K562 (cell line): Measurements from ENCODE around the gene DLX4. TPM values are rescaled to one million over a fixed set of nuclear protein-coding genes. Genes with fewer than 3 reads are reported as not detected.

Experiments
- ATAC-seq: fragments of 200-7000 bp; cut with Tn5 transposase; 3 replicates; pipeline ENCODE4 v1.9.1; 2020; ENCODE audit warnings: moderate library complexity
- BruUV-seq: library from RNA; stranded (reverse); fragments of 400-500 nt; replicated peaks from 2 replicates; lab custom pipeline; 2021; lab: Mats Ljungman, UMichigan
- CTCF ChIA-PET: fragments of 300-600 bp; formaldehyde crosslinking; extraction: SDS; loops from one replicate; lab custom pipeline; 2021; ENCODE audit warnings: low intra/inter-chr PET ratio; lab: Yijun Ruan, JAX
- POLR2A ChIA-PET: fragments of 300-600, 350-650 bp; sonication (Branson Sonifier 250); formaldehyde crosslinking; extraction: SDS; loops from one replicate; lab custom pipeline; 2021; ENCODE audit warnings: antibody characterized with exemption, inconsistent platforms; lab: Yijun Ruan, JAX
- DNase-seq, 4 experiments: peaks; one replicate each; pipeline versions ENCODE4 v3.0.0 to v3.0.0-alpha.2; 2011 to 2018; ENCODE audit warnings: low spot score in 3 of 4, mixed read lengths in 3 of 4; ENCODE audit errors: extremely low read depth in 1 of 4
- FAIRE-seq: peaks from 2 replicates; lab custom pipeline; 2011; peaks lifted over from hg19 to GRCh38; lab: Jason Lieb, UNC
- H2AFZ ChIP-seq: 2 replicates; pipeline ENCODE4 v1.6.0; 2011; ENCODE audit warnings: low read depth, low read length, control low read depth, inconsistent platforms
- H3K27ac ChIP-seq: fragments of 200-600 bp; 3 replicates; pipeline ENCODE4 v1.8.0; 2011; ENCODE audit warnings: low read depth, mild to moderate bottlenecking, control low read depth, inconsistent platforms, low read length, moderate library complexity, mixed read lengths; ENCODE audit errors: extremely low read depth
- H3K27me3 ChIP-seq, 2 experiments: fragments of 300-600 bp in 1 of 2; 2 replicates in 1 of 2; 3 replicates in 1 of 2; pipeline versions ENCODE4 v1.6.0 to v1.8.0; 2011; ENCODE audit warnings: inconsistent platforms in 2 of 2, low read length in 2 of 2, mild to moderate bottlenecking in 1 of 2, mixed read lengths in 1 of 2, moderate library complexity in 1 of 2; ENCODE audit not compliant: control insufficient read depth in 2 of 2, insufficient read depth in 2 of 2
- H3K36me3 ChIP-seq: fragments of 300-600 bp; 3 replicates; pipeline ENCODE4 v1.8.0; 2011; ENCODE audit warnings: mild to moderate bottlenecking, low read length, inconsistent platforms; ENCODE audit not compliant: control insufficient read depth, insufficient read depth
- H3K4me1 ChIP-seq, 2 experiments: fragments of 200-600 bp in 1 of 2; replicated peaks in 1 of 2; 2 replicates in 1 of 2; 3 replicates in 1 of 2; pipeline versions ENCODE4 v1.5.1 to v1.8.0; 2011; ENCODE audit warnings: inconsistent platforms in 2 of 2, low read length in 2 of 2, mild to moderate bottlenecking in 1 of 2, mixed read lengths in 1 of 2, moderate library complexity in 1 of 2; ENCODE audit not compliant: control insufficient read depth in 2 of 2, insufficient read depth in 2 of 2
- H3K4me2 ChIP-seq: 2 replicates; pipeline ENCODE4 v1.6.1; 2011; ENCODE audit warnings: low read length, control low read depth, inconsistent platforms, mixed read lengths; ENCODE audit not compliant: insufficient read depth
- H3K4me3 ChIP-seq: fragments of 200-600 bp; sonication (generic), shearing (Covaris generic); 2 replicates; pipeline ENCODE4 v1.5.1; 2016; ENCODE audit warnings: control low read depth, inconsistent platforms
- H3K79me2 ChIP-seq: fragments of 200-600 bp; 3 replicates; pipeline ENCODE4 v1.8.0; 2011; ENCODE audit warnings: low read length, inconsistent platforms; ENCODE audit not compliant: control insufficient read depth, insufficient read depth
- H3K9ac ChIP-seq, 2 experiments: 2 replicates each; pipeline versions ENCODE4 v1.6.0 to v1.6.1; 2011; ENCODE audit warnings: low read depth in 2 of 2, low read length in 2 of 2, control low read depth in 1 of 2, inconsistent platforms in 1 of 2, mild to moderate bottlenecking in 1 of 2, mixed read lengths in 1 of 2; ENCODE audit not compliant: insufficient read depth in 1 of 2
- H3K9me1 ChIP-seq: one replicate; pipeline ENCODE4 v1.6.0; 2011; ENCODE audit warnings: inconsistent platforms, mild to moderate bottlenecking, low read length, moderate library complexity; ENCODE audit not compliant: control insufficient read depth, insufficient read depth
- H3K9me3 ChIP-seq: replicated peaks from 2 replicates; pipeline ENCODE4 v1.5.1; 2011; ENCODE audit warnings: low read depth, low read length, inconsistent platforms; ENCODE audit not compliant: control insufficient read depth, insufficient read depth
- H4K20me1 ChIP-seq: replicated peaks from 2 replicates; pipeline ENCODE4 v1.6.1; 2011; ENCODE audit warnings: low read length, inconsistent platforms, mixed read lengths; ENCODE audit not compliant: control insufficient read depth, insufficient read depth
- BRCA1 ChIP-seq, 2 experiments: fragments of 450-650 bp in 1 of 2; sonication (generic) in 1 of 2; formaldehyde crosslinking in 1 of 2; IDR thresholded peaks; 2 replicates each; pipeline versions ENCODE4 v1.5.0 to v1.6.1; 2017 to 2020; ENCODE audit warnings: mild to moderate bottlenecking in 1 of 2, missing genetic modification reagents in 1 of 2
- KDM1A ChIP-seq, 2 experiments: fragments of 450-650 bp; IDR thresholded peaks; 2 replicates each; pipeline ENCODE4 v1.6.1; 2016; ENCODE audit warnings: mild to moderate bottlenecking in 2 of 2
- RBM25 ChIP-seq: fragments of 200-400 bp; formaldehyde crosslinking; IDR thresholded peaks from 2 replicates; pipeline ENCODE4 v1.6.1; 2018; ENCODE audit warnings: low read length, low read depth, moderate library complexity; ENCODE audit not compliant: severe bottlenecking
- SIRT6 ChIP-seq: IDR thresholded peaks from one replicate; pipeline ENCODE4 v1.6.1; 2012; ENCODE audit warnings: low read depth, mild to moderate bottlenecking, control low read depth, inconsistent platforms, low read length, moderate library complexity
- SREBF1 ChIP-seq: fragments of 150-350 bp; IDR thresholded peaks from 2 replicates; pipeline ENCODE4 v1.6.1; 2014; ENCODE audit warnings: antibody characterized with exemption, low read depth, low read length, borderline replicate concordance
- SRSF7 ChIP-seq: fragments of 200-400 bp; formaldehyde crosslinking; optimal IDR thresholded peaks from 2 replicates; pipeline ENCODE3; 2017; ENCODE audit warnings: mild to moderate bottlenecking, low read depth, low read length
- STAT5B ChIP-seq: fragments of 250-450 bp; sonication (Bioruptor Pico); IDR thresholded peaks from 2 replicates; pipeline ENCODE4 v1.8.0; 2021; ENCODE audit warnings: mild to moderate bottlenecking, inconsistent platforms
- TCFL5 ChIP-seq: fragments of 250-450 bp; sonication (Bioruptor Pico); conservative IDR thresholded peaks from 2 replicates; pipeline ENCODE4 v1.6.1; 2021; ENCODE audit warnings: mild to moderate bottlenecking, moderate library complexity, matching md5 sums
- TGIF2 ChIP-seq: sonication (generic); formaldehyde crosslinking; IDR thresholded peaks from 2 replicates; pipeline ENCODE4 v1.8.1; 2022; ENCODE audit warnings: mild to moderate bottlenecking, missing genetic modification reagents, moderate library complexity
- ZBTB8A ChIP-seq: fragments of 450-650 bp; IDR thresholded peaks from 2 replicates; pipeline ENCODE4 v1.6.1; 2018; ENCODE audit warnings: mild to moderate bottlenecking, moderate library complexity; ENCODE audit not compliant: partially characterized antibody
- ZFP36 ChIP-seq: fragments of 150-350 bp; IDR thresholded peaks from 2 replicates; pipeline ENCODE4 v1.6.1; 2018; ENCODE audit warnings: low read length, low read depth; ENCODE audit not compliant: partially characterized antibody
- ZKSCAN1 ChIP-seq: fragments of 150-350 bp; IDR thresholded peaks from 2 replicates; pipeline ENCODE4 v1.6.1; 2016; ENCODE audit warnings: low read depth, low read length
- ZNF140 ChIP-seq: fragments of 250-450 bp; sonication (Bioruptor Pico); IDR thresholded peaks from 2 replicates; pipeline ENCODE4 v1.8.0; 2021; ENCODE audit warnings: moderate library complexity, mild to moderate bottlenecking, inconsistent platforms
- ZNF507 ChIP-seq: conservative IDR thresholded peaks from 2 replicates; pipeline ENCODE4 v1.6.1; 2017; ENCODE audit warnings: missing genetic modification characterization, missing compliant biosample characterization
- WGBS: fragments of 100-300 bp; shearing (Covaris generic); methylation state at CpG from one replicate; pipeline ENCODE4 v1.1.6; 2016; ENCODE audit warnings: low coverage, mixed read lengths; ENCODE audit not compliant: insufficient coverage; ENCODE audit errors: missing lambda C conversion rate; 5-methylcytosine and 5-hydroxymethylcytosine counted together
- in situ Hi-C: fragments of 300-500 bp; cut with MboI; formaldehyde crosslinking; loops from 4 replicates; pipeline ENCODE4 v1.15.0; 2018; ENCODE audit warnings: inconsistent platforms, mixed read lengths
- intact Hi-C: fragments of 100-400 bp; cut with micrococcal nuclease; formaldehyde crosslinking; loops from 2 replicates; pipeline ENCODE4 v1.14.2; 2022
- polyA plus RNA-seq, 8 experiments: library from polyadenylated mRNA; depleted of rRNA in 4 of 8; stranded (reverse) in 5 of 8; unstranded in 3 of 8; fragments of >200 nt; fragmentation: Nextera tagmentation in 2 of 8; fragmentation: Illumina TruSeq in 1 of 8; extraction: Ambion mirVana in 2 of 8; extraction: Trizol in 1 of 8; gene quantifications; 2 replicates each; pipeline versions ENCODE4 v1.2.1 to v1.2.3, GENCODE V29; 2011 to 2014; ENCODE audit warnings: inconsistent platforms in 1 of 8, missing spikeins in 1 of 8
- total RNA-seq, 7 experiments: library from RNA; depleted of rRNA in 6 of 7; stranded (reverse); fragments of >200 nt in 6 of 7; fragmentation: Illumina TruSeq in 2 of 7; extraction: Trizol in 2 of 7; gene quantifications; 2 replicates each; pipeline versions ENCODE4 v1.2.1 to v1.2.3, GENCODE V29; 2011 to 2021; ENCODE audit warnings: low replicate concordance in 1 of 7
- TF ChIP-seq, protein P1 (sequence below): fragments of 250-450 bp; sonication (Bioruptor Pico); IDR thresholded peaks from 2 replicates; pipeline ENCODE4 v1.4.0; 2020
- TF ChIP-seq, protein P2 (sequence below): IDR thresholded peaks from 3 replicates; pipeline ENCODE4 v1.6.1; 2011; ENCODE audit warnings: borderline replicate concordance, mild to moderate bottlenecking; ENCODE audit not compliant: insufficient read length, insufficient read depth
- TF ChIP-seq, protein P3 (sequence below): fragments of 450-650 bp; formaldehyde crosslinking; IDR thresholded peaks from 2 replicates; pipeline ENCODE4 v1.4.0; 2020; ENCODE audit warnings: mild to moderate bottlenecking
- TF ChIP-seq, protein P4 (sequence below): fragments of 450-650 bp; formaldehyde crosslinking; IDR thresholded peaks from 2 replicates; pipeline ENCODE4 v1.4.0; 2022; ENCODE audit warnings: missing genetic modification characterization

DLX4 gene
- total and polyA plus RNA-seq, 9 of the 15 experiments (the other 6 are each of a cell fraction or from before 2014, with no cell fraction given): 0.15 to 2.2 (median 0.58) TPM

DNA sequence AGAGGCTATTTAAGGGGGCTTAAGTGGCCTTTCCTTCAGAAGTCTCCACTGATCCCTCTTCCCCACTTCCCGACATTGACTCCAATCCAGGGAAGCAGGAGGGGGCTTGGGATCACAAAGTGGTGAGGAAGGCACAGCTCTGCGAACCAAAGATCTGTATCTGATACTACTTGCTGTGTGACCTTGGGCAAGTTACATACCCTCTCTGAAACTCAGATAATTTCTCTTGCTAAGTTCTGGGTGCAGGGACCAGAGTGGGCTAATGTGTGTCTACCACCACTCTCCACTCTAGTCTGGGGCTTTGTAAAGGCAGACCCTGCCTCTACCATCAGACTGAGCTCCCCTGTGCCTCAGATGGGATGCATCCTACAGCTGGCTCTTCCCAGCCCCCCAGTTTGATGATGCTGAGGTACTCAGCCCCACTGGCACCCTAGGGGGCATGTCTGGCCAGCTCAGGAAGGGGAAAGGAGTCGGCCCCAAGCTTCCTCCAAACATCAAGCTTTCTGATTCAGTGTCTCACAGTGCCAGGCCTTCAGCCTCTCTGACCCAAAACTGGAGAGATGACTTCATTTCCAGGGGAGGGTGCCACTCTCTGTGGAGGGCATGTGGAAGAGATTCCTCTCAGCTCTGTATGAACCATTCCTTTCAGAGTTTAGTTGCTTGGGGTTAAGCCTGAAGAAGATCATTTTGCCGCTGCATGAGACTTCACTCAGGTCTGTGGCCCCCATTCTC is 10.9 kb downstream of the DLX4 start:
- ATAC-seq: no peak
- intact Hi-C loops: no loop called here
- Histone ChIP-seq H3K27ac (no peak overlapping the region), H3K79me2 (no peaks in the 10 kb centered on the region), H3K27me3 (peaks cover 6 to 17% of the 10 kb centered on the region in 2 experiments), H3K4me2 (no peak overlapping the region), H3K4me1 (no peaks in the 10 kb centered on the region; a peak in 1 of 5 replicates), H4K20me1 (no peaks in the 10 kb centered on the region; the same call in 1 of the 2 replicates), H3K4me3 (no peak overlapping the region), H3K9ac (no peak overlapping the region), H3K9me3 (no peaks in the 10 kb centered on the region), H2AFZ (no peak overlapping the region), H3K9me1 (no peaks in the 10 kb centered on the region), H3K36me3 (no peaks in the 10 kb centered on the region)
- 13% methylated on average over 4 of the region's 4 CpGs for WGBS
- no peak for FAIRE-seq
- ChIA-PET POLR2A (interaction anchor here (0.6 to 1.3 kb wide), 3 partner anchors 9 to 118 kb away, joined by 3 to 4 read pairs (median 3); no protein-coding TSS in a partner anchor), CTCF (no interaction called here)
- in situ Hi-C loops: no loop called here
- DNase-seq: no peak
- BruUV-seq: no TSS peak
- TF ChIP-seq BRCA1 (IDR thresholded peaks at IDR 0.05) (no peak), BRCA1 (CRISPR knock-in tag; IDR thresholded peaks at IDR 0.05) (no peak), SREBF1 (no peak), ZBTB8A (no peak), SIRT6 (no peak), ZNF140 (CRISPR knock-in tag) (no peak), ZKSCAN1 (no peak), RBM25 (peak; percentile 77), STAT5B (CRISPR knock-in tag) (no peak), KDM1A (IDR thresholded peaks at IDR 0.05) (peak in 1 of 2 experiments; percentile 35; a peak in 1 of 4 replicates), ZNF507 (no peak), TGIF2 (CRISPR knock-in tag) (no peak), SRSF7 (no peak), TCFL5 (CRISPR knock-in tag) (no peak), ZFP36 (peak; percentile 62)
- TF ChIP-seq, protein P1, sequence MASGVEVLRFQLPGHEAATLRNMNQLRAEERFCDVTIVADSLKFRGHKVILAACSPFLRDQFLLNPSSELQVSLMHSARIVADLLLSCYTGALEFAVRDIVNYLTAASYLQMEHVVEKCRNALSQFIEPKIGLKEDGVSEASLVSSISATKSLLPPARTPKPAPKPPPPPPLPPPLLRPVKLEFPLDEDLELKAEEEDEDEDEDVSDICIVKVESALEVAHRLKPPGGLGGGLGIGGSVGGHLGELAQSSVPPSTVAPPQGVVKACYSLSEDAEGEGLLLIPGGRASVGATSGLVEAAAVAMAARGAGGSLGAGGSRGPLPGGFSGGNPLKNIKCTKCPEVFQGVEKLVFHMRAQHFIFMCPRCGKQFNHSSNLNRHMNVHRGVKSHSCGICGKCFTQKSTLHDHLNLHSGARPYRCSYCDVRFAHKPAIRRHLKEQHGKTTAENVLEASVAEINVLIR: no peak
- TF ChIP-seq, protein P2, sequence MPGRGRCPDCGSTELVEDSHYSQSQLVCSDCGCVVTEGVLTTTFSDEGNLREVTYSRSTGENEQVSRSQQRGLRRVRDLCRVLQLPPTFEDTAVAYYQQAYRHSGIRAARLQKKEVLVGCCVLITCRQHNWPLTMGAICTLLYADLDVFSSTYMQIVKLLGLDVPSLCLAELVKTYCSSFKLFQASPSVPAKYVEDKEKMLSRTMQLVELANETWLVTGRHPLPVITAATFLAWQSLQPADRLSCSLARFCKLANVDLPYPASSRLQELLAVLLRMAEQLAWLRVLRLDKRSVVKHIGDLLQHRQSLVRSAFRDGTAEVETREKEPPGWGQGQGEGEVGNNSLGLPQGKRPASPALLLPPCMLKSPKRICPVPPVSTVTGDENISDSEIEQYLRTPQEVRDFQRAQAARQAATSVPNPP: no peak
- TF ChIP-seq, protein P3, sequence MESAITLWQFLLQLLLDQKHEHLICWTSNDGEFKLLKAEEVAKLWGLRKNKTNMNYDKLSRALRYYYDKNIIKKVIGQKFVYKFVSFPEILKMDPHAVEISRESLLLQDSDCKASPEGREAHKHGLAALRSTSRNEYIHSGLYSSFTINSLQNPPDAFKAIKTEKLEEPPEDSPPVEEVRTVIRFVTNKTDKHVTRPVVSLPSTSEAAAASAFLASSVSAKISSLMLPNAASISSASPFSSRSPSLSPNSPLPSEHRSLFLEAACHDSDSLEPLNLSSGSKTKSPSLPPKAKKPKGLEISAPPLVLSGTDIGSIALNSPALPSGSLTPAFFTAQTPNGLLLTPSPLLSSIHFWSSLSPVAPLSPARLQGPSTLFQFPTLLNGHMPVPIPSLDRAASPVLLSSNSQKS (CRISPR knock-in tag): no peak
- TF ChIP-seq, protein P4, sequence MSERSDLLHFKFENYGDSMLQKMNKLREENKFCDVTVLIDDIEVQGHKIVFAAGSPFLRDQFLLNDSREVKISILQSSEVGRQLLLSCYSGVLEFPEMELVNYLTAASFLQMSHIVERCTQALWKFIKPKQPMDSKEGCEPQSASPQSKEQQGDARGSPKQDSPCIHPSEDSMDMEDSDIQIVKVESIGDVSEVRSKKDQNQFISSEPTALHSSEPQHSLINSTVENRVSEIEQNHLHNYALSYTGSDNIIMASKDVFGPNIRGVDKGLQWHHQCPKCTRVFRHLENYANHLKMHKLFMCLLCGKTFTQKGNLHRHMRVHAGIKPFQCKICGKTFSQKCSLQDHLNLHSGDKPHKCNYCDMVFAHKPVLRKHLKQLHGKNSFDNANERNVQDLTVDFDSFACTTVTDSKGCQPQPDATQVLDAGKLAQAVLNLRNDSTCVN (CRISPR knock-in tag): no peak
